Prostate gland (tissue), 2 donors: ENCODE data around the gene ULK4.

ENCODE experiments used
- POLR2A ChIP-seq: fragments of 450-650 bp; IDR thresholded peaks from one replicate; pipeline ENCODE4 v1.6.1; 2016; ENCODE audit warnings: antibody characterized with exemption, mild to moderate bottlenecking
- POLR2AphosphoS5 ChIP-seq: sonication (generic); formaldehyde crosslinking; IDR thresholded peaks from one replicate; pipeline ENCODE4 v1.6.1; 2017; ENCODE audit warnings: antibody characterized with exemption
- TF ChIP-seq, protein P1 (sequence below), 4 experiments: fragments of 200-600 bp in 2 of 4; fragments of 450-650 bp in 2 of 4; sonication (generic) in 2 of 4; IDR thresholded peaks; 1 replicate in 3 of 4; 2 replicates in 1 of 4; pipeline ENCODE4 v1.5.1; 2016 to 2019; ENCODE audit warnings: antibody characterized with exemption in 4 of 4, mild to moderate bottlenecking in 2 of 4, moderate library complexity in 2 of 4

GRCh38 chr3:41338276-41338675 lies 623.6 kb downstream of the ULK4 start:
- TF ChIP-seq POLR2A (no peak), POLR2AphosphoS5 (no peak)
- TF ChIP-seq, protein P1, sequence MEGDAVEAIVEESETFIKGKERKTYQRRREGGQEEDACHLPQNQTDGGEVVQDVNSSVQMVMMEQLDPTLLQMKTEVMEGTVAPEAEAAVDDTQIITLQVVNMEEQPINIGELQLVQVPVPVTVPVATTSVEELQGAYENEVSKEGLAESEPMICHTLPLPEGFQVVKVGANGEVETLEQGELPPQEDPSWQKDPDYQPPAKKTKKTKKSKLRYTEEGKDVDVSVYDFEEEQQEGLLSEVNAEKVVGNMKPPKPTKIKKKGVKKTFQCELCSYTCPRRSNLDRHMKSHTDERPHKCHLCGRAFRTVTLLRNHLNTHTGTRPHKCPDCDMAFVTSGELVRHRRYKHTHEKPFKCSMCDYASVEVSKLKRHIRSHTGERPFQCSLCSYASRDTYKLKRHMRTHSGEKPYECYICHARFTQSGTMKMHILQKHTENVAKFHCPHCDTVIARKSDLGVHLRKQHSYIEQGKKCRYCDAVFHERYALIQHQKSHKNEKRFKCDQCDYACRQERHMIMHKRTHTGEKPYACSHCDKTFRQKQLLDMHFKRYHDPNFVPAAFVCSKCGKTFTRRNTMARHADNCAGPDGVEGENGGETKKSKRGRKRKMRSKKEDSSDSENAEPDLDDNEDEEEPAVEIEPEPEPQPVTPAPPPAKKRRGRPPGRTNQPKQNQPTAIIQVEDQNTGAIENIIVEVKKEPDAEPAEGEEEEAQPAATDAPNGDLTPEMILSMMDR (IDR thresholded peaks at IDR 0.05): no peak
